Panc1 (cell line): ENCODE data around the gene PTMS. TPM values are rescaled to one million over a fixed set of nuclear protein-coding genes. Genes with fewer than 3 reads are reported as not detected.

Source experiments
- ATAC-seq: fragments of 200-7000 bp; cut with Tn5 transposase; 2 replicates; pipeline ENCODE4 v1.9.1; 2020; ENCODE audit warnings: mild to moderate bottlenecking, moderate library complexity
- BruUV-seq: library from RNA; stranded (reverse); fragments of 400-500 nt; replicated peaks from 2 replicates; lab custom pipeline; 2021; lab: Mats Ljungman, UMichigan
- CTCF ChIA-PET: fragments of 300-600 bp; sonication (Branson Sonifier 250); formaldehyde crosslinking; loops from one replicate; lab custom pipeline; 2022; ENCODE audit warnings: antibody characterized with exemption; lab: Charles Lee
- POLR2A ChIA-PET: fragments of 300-600 bp; sonication (Branson Sonifier 250); formaldehyde crosslinking; loops from one replicate; lab custom pipeline; 2022; ENCODE audit warnings: antibody characterized with exemption; lab: Charles Lee
- DNase-seq: peaks from one replicate; pipeline ENCODE4 v3.0.0-alpha.2; 2010; ENCODE audit warnings: low read depth, low spot score
- H3K27ac ChIP-seq: 2 replicates; pipeline ENCODE4 v1.5.1; 2011; ENCODE audit warnings: mild to moderate bottlenecking, low read length, inconsistent platforms
- H3K27me3 ChIP-seq: fragments of 200-500 bp; sonication (Bioruptor generic); 2 replicates; pipeline ENCODE4 v1.6.0; 2014; ENCODE audit warnings: low read length, inconsistent platforms; ENCODE audit not compliant: control insufficient read depth, insufficient read depth
- H3K36me3 ChIP-seq: fragments of 200-500 bp; sonication (Bioruptor generic); 2 replicates; pipeline ENCODE4 v1.5.1; 2014; ENCODE audit warnings: inconsistent platforms, mild to moderate bottlenecking, low read length, moderate library complexity; ENCODE audit not compliant: control insufficient read depth, insufficient read depth
- H3K4me1 ChIP-seq: 2 replicates; pipeline ENCODE4 v1.5.1; 2011; ENCODE audit warnings: inconsistent platforms, mild to moderate bottlenecking, low read length, moderate library complexity; ENCODE audit not compliant: control insufficient read depth, insufficient read depth
- H3K4me3 ChIP-seq, 2 experiments: 2 replicates each; pipeline ENCODE4 v1.5.1; 2011 to 2012; ENCODE audit warnings: low read depth in 2 of 2, low read length in 2 of 2, mild to moderate bottlenecking in 2 of 2, inconsistent platforms in 1 of 2, moderate library complexity in 1 of 2
- H3K9me3 ChIP-seq: fragments of 200-500 bp; sonication (Bioruptor generic); 2 replicates; pipeline ENCODE4 v1.5.1; 2014; ENCODE audit warnings: low read depth, mild to moderate bottlenecking, inconsistent platforms, low read length, moderate library complexity; ENCODE audit not compliant: control insufficient read depth, insufficient read depth
- POLR2AphosphoS5 ChIP-seq: IDR thresholded peaks from 2 replicates; pipeline ENCODE4 v1.6.1; 2012; ENCODE audit warnings: mild to moderate bottlenecking, low read depth, low read length, moderate library complexity
- REST ChIP-seq, 2 experiments: IDR thresholded peaks; 2 replicates each; pipeline ENCODE4 v1.6.1; 2011 to 2012; ENCODE audit warnings: low read depth in 2 of 2, control low read depth in 1 of 2, low read length in 1 of 2, mild to moderate bottlenecking in 1 of 2, moderate library complexity in 1 of 2; ENCODE audit not compliant: insufficient read depth in 1 of 2
- SIN3A ChIP-seq: IDR thresholded peaks from 2 replicates; pipeline ENCODE4 v1.6.1; 2012; ENCODE audit warnings: low read depth, mild to moderate bottlenecking, low read length, moderate library complexity, borderline replicate concordance; ENCODE audit not compliant: insufficient read depth
- TCF7L2 ChIP-seq: IDR thresholded peaks from 2 replicates; pipeline ENCODE4 v1.6.1; 2011; ENCODE audit warnings: mild to moderate bottlenecking, low read depth, low read length, inconsistent platforms
- in situ Hi-C: cut with HindIII; loops from 2 replicates; pipeline ENCODE4 v1.10.0; 2016; ENCODE audit warnings: low sequenced_read_pairs, low pct_unique_long_range_greater_than_20kb
- intact Hi-C: fragments of 100-400 bp; cut with micrococcal nuclease; formaldehyde crosslinking; loops from one replicate; pipeline ENCODE4 v1.10.0; 2022; ENCODE audit not compliant: unreplicated experiment
- total RNA-seq: library from RNA; stranded (reverse); gene quantifications from one replicate; pipeline ENCODE4 v1.2.1, GENCODE V29; 2021; ENCODE audit not compliant: unreplicated experiment
- TF ChIP-seq, protein P1 (sequence below): fragments of 450-650 bp; IDR thresholded peaks from 2 replicates; pipeline ENCODE4 v1.5.1; 2017; ENCODE audit warnings: mild to moderate bottlenecking

PTMS gene
- total RNA-seq, 1 experiment from 2014 or later, result 395 TPM

DNA sequence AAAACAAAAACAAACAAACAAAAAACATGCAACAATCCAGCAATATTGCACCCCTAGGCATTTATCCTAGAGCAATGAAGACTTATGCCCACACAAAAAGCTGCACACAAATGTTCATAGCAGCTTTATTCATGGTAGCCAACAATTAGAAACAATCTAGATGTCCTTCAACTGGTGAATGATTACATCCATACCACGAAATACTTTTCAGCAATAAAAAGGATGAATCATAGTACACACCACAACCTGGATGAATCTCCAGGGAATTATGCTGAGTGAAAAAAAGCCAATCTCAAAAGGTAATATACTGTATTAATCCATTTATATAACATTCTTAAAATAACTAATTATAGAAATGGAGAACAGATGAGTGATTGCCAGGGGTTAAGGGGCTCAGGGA is 41.0 kb downstream of the PTMS start:
- Histone ChIP-seq H3K4me1 (no peaks in the 10 kb centered on the region), H3K36me3 (no peaks in the 10 kb centered on the region), H3K27me3 (no peaks in the 10 kb centered on the region), H3K4me3 (no peak overlapping the region), H3K27ac (no peak overlapping the region), H3K9me3 (no peaks in the 10 kb centered on the region)
- intact Hi-C loops, result no loop called here
- ChIA-PET POLR2A (interaction anchor here (1.2 kb wide), 1 partner anchor 14 kb away, joined by 7 read pairs; no protein-coding TSS in a partner anchor), CTCF (no interaction called here)
- TF ChIP-seq TCF7L2 (no peak), REST (IDR thresholded peaks at IDR 0.05; ENCODE audit: insufficient read depth in 1 of 2, low read depth in 2 of 2, low read length in 1 of 2) (no peak), POLR2AphosphoS5 (no peak), SIN3A (no peak)
- TF ChIP-seq, protein P1, sequence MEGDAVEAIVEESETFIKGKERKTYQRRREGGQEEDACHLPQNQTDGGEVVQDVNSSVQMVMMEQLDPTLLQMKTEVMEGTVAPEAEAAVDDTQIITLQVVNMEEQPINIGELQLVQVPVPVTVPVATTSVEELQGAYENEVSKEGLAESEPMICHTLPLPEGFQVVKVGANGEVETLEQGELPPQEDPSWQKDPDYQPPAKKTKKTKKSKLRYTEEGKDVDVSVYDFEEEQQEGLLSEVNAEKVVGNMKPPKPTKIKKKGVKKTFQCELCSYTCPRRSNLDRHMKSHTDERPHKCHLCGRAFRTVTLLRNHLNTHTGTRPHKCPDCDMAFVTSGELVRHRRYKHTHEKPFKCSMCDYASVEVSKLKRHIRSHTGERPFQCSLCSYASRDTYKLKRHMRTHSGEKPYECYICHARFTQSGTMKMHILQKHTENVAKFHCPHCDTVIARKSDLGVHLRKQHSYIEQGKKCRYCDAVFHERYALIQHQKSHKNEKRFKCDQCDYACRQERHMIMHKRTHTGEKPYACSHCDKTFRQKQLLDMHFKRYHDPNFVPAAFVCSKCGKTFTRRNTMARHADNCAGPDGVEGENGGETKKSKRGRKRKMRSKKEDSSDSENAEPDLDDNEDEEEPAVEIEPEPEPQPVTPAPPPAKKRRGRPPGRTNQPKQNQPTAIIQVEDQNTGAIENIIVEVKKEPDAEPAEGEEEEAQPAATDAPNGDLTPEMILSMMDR, result no peak
- BruUV-seq, result no TSS peak
- ATAC-seq (no peak), DNase-seq (no peak)
- in situ Hi-C loops, result no loop called here

DNA sequence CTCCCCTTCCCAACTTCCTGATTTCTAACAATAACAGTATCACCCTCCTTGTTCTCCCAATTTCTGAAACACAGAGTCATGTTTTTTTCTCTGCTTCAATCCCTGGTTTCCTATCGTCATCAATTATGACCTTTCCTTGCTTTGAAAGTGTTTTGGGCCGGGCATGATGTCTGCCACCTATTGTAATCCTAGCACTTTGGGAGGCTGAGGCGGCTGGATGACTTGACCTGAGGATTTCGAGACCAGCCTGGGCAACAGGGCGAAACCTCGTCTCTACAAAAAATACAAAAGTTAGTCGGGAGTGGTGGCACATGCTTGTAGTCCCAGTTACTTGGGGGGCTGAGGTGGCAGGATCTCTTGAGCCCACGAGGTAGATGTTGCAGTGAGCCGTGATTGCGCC is 42.9 kb downstream of the PTMS start:
- Histone ChIP-seq H3K4me1 (no peaks in the 10 kb centered on the region), H3K27me3 (no peaks in the 10 kb centered on the region), H3K36me3 (no peaks in the 10 kb centered on the region), H3K4me3 (no peak overlapping the region), H3K27ac (no peak overlapping the region), H3K9me3 (no peaks in the 10 kb centered on the region)
- ATAC-seq (no peak), DNase-seq (no peak)
- no TSS peak for BruUV-seq
- CTCF ChIA-PET, result no interaction called here
- in situ Hi-C loops, result no loop called here
- intact Hi-C loops, result no loop called here
- POLR2A ChIA-PET, result no interaction called here
- TF ChIP-seq TCF7L2 (no peak), SIN3A (no peak), POLR2AphosphoS5 (no peak), REST (IDR thresholded peaks at IDR 0.05; ENCODE audit: insufficient read depth in 1 of 2, low read depth in 2 of 2, low read length in 1 of 2) (no peak)
- TF ChIP-seq, protein P1, result no peak
